B cell (primary cell): ENCODE data around the gene TBC1D22A. TPM values are rescaled to one million over a fixed set of nuclear protein-coding genes. Genes with fewer than 3 reads are reported as not detected.

Experiments used
- ATAC-seq: fragments of 200-7000 bp; cut with Tn5 transposase; one replicate; pipeline ENCODE4 v1.10.0; 2021; ENCODE audit warnings: low read depth, mild to moderate bottlenecking, moderate number of reproducible peaks, moderate library complexity
- CTCF ChIA-PET: fragments of 350-600 bp; sonication (Branson Sonifier 250); formaldehyde crosslinking; loops from one replicate; lab custom pipeline; 2021; ENCODE audit warnings: antibody characterized with exemption, inconsistent platforms; lab: Charles Lee
- POLR2A ChIA-PET: fragments of 350-600 bp; sonication (Branson Sonifier 250); formaldehyde crosslinking; loops from one replicate; lab custom pipeline; 2021; ENCODE audit warnings: antibody characterized with exemption; lab: Charles Lee
- DNase-seq: peaks from one replicate; pipeline ENCODE4 v3.0.0; 2013
- H2AFZ ChIP-seq: 2 replicates; pipeline ENCODE4 v1.6.1; 2012; ENCODE audit warnings: mild to moderate bottlenecking, low read depth, low read length; ENCODE audit not compliant: insufficient read depth, poor library complexity, severe bottlenecking
- H3K27ac ChIP-seq, 2 donors: 1 replicate in 1 of 2; 2 replicates in 1 of 2; pipeline ENCODE4 v1.5.1; 2012 to 2013; ENCODE audit warnings: low read length in 2 of 2, mild to moderate bottlenecking in 2 of 2, moderate library complexity in 1 of 2
- H3K27me3 ChIP-seq, 4 experiments: fragments of 200-600 bp in 1 of 4; sonication (generic) in 1 of 4; replicated peaks in 1 of 4; 1 replicate in 2 of 4; 2 replicates in 2 of 4; pipeline versions ENCODE4 v1.6.1 to v1.7.0; 2013 to 2016; ENCODE audit warnings: low read length in 3 of 4, mild to moderate bottlenecking in 2 of 4, mixed read lengths in 1 of 4, moderate library complexity in 1 of 4; ENCODE audit not compliant: insufficient read depth in 4 of 4, control insufficient read depth in 3 of 4; ENCODE audit errors: control extremely low read depth in 1 of 4
- H3K36me3 ChIP-seq, 2 experiments: replicated peaks in 1 of 2; 1 replicate in 1 of 2; 2 replicates in 1 of 2; pipeline versions ENCODE4 v1.6.1 to v1.7.1; 2013; ENCODE audit warnings: low read length in 1 of 2; ENCODE audit not compliant: insufficient read depth in 2 of 2, control insufficient read depth in 1 of 2; ENCODE audit errors: control extremely low read depth in 1 of 2, extremely low read depth in 1 of 2
- H3K4me1 ChIP-seq, 2 donors: fragments of 200-600 bp in 1 of 2; sonication (generic) in 1 of 2; 1 replicate in 1 of 2; 2 replicates in 1 of 2; pipeline versions ENCODE4 v1.5.1 to v1.6.1; 2013 to 2017; ENCODE audit warnings: low read length in 2 of 2; ENCODE audit not compliant: control insufficient read depth in 2 of 2, insufficient read depth in 2 of 2
- H3K4me2 ChIP-seq: replicated peaks from 2 replicates; pipeline ENCODE3; 2012; ENCODE audit warnings: mild to moderate bottlenecking, low read depth, low read length; ENCODE audit not compliant: poor library complexity, severe bottlenecking
- H3K4me3 ChIP-seq, 5 experiments: fragments of 200-600 bp in 1 of 5; sonication (generic) in 1 of 5; 1 replicate in 3 of 5; 2 replicates in 2 of 5; pipeline versions ENCODE4 v1.5.1 to v1.7.0; 2011 to 2016; ENCODE audit warnings: low read length in 4 of 5, mild to moderate bottlenecking in 4 of 5, low read depth in 2 of 5, control low read depth in 1 of 5, moderate library complexity in 1 of 5; ENCODE audit not compliant: insufficient read depth in 1 of 5; ENCODE audit errors: control extremely low read depth in 1 of 5, extremely low read depth in 1 of 5
- H3K79me2 ChIP-seq: fragments of 200-600 bp; sonication (generic); one replicate; pipeline ENCODE4 v1.6.0; 2016; ENCODE audit warnings: low read length; ENCODE audit not compliant: control insufficient read depth, insufficient read depth
- H3K9ac ChIP-seq: fragments of 200-600 bp; sonication (generic); 2 replicates; pipeline ENCODE4 v1.6.1; 2017; ENCODE audit warnings: mild to moderate bottlenecking, low read length, moderate library complexity
- H3K9me3 ChIP-seq, 3 donors: one replicate each; pipeline versions ENCODE4 v1.6.1 to v1.7.1; 2013; ENCODE audit warnings: low read length in 2 of 3; ENCODE audit not compliant: control insufficient read depth in 2 of 3, insufficient read depth in 1 of 3; ENCODE audit errors: control extremely low read depth in 1 of 3
- H4K20me1 ChIP-seq: 2 replicates; pipeline ENCODE4 v1.6.0; 2012; ENCODE audit warnings: mild to moderate bottlenecking, low read length; ENCODE audit not compliant: insufficient read depth, control insufficient read depth, poor library complexity, severe bottlenecking
- H3K27ac Mint-ChIP-seq: one replicate; pipeline ENCODE4 v1.8.0; 2021; ENCODE audit warnings: mixed read lengths
- H3K27me3 Mint-ChIP-seq: one replicate; pipeline ENCODE4 v1.8.0; 2021; ENCODE audit warnings: mixed read lengths
- H3K4me1 Mint-ChIP-seq: one replicate; pipeline ENCODE4 v1.8.0; 2021; ENCODE audit warnings: mixed read lengths
- H3K4me3 Mint-ChIP-seq: one replicate; pipeline ENCODE4 v1.8.0; 2021; ENCODE audit warnings: mixed read lengths
- H3K9me3 Mint-ChIP-seq: one replicate; pipeline ENCODE4 v1.8.0; 2022; ENCODE audit warnings: mixed read lengths; ENCODE audit not compliant: insufficient read depth
- CTCF ChIP-seq: fragments of 200-600 bp; IDR thresholded peaks from one replicate; pipeline ENCODE4 v1.8.0; 2022; ENCODE audit warnings: antibody characterized with exemption, mild to moderate bottlenecking
- EZH2 ChIP-seq: IDR thresholded peaks from 2 replicates; pipeline ENCODE4 v1.6.1; 2012; ENCODE audit warnings: borderline replicate concordance, low read depth, mild to moderate bottlenecking, moderate library complexity, low read length; ENCODE audit not compliant: insufficient read depth, poor library complexity, severe bottlenecking
- WGBS: methylation state at CpG from one replicate; pipeline ENCODE4 v1.1.5; 2013; ENCODE audit warnings: missing lambda C conversion rate; ENCODE audit not compliant: insufficient coverage; 5-methylcytosine and 5-hydroxymethylcytosine counted together
- intact Hi-C: fragments of 100-400 bp; cut with micrococcal nuclease; formaldehyde crosslinking; loops from one replicate; pipeline ENCODE4 v1.10.0; 2022
- polyA plus RNA-seq: library from polyadenylated mRNA; depleted of rRNA; stranded (reverse); fragments of >200 nt; gene quantifications from 2 replicates; pipeline ENCODE4 v1.2.3, GENCODE V29; 2012
- total RNA-seq, 2 donors: library from RNA; stranded (reverse); fragments of 120-200 nt in 1 of 2; gene quantifications; 1 replicate in 1 of 2; 2 replicates in 1 of 2; pipeline versions ENCODE4 v1.2.3 to v1.2.4, GENCODE V29; 2013 to 2022

Gene TBC1D22A
- total and polyA plus RNA-seq, 2 donors (not counting 1 experiment from before 2014, with no cell fraction given), result 73.8 to 128 TPM

DNA sequence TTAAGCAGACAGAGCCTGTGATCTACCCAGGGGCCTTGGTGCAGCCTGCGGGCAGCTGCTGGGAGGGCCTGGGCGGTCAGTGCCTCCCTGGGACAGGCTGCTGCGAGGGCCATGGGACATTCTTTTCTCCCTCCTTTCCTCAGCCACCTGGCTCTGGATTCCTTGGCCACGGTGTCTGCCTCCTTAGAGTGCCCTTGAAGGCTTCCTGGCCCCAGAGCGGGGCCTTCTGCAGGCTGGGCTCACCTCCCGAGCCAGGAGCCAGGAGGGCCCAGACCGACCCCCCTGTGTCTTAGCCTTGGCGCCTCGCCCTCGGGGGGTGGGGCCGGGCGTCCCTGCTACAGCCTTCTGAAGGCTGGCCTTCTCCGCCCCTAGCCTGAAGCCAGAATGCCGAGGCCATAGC, 231.2 kb downstream of the TBC1D22A start:
- Mint-ChIP-seq H3K27me3 (no peaks in the 10 kb centered on the region), H3K27ac (no peak overlapping the region), H3K4me3 (no peak overlapping the region), H3K9me3 (no peaks in the 10 kb centered on the region), H3K4me1 (peaks cover 2% of the 10 kb centered on the region)
- peaks cover 78% of the 10 kb centered on the region for H3K79me2 ChIP-seq
- DNase-seq (no peak), ATAC-seq (no peak)
- no peak overlapping the region for H3K4me2 ChIP-seq
- H3K9me3 ChIP-seq, result peaks cover 0 to 3% (median 0%) of the 10 kb centered on the region in 3 donors
- no peak overlapping the region for H3K4me3 ChIP-seq
- H3K36me3 ChIP-seq, result peaks cover 0 to 70% of the 10 kb centered on the region in 2 experiments
- WGBS, result 97% methylated on average over 14 of the region's 14 CpGs
- TF ChIP-seq CTCF (no peak), EZH2 (no peak)
- H3K27me3 ChIP-seq, result no peaks in the 10 kb centered on the region
- POLR2A ChIA-PET, result interaction anchor here (1.0 kb wide), 1 partner anchor 626 kb away, joined by 3 read pairs; no protein-coding TSS in a partner anchor
- H3K27ac ChIP-seq, result no peak overlapping the region
- intact Hi-C loops, result no loop called here
- H4K20me1 ChIP-seq, result peaks cover 90% of the 10 kb centered on the region
- no peak overlapping the region for H2AFZ ChIP-seq
- CTCF ChIA-PET, result no interaction called here
- no peak overlapping the region for H3K9ac ChIP-seq
- H3K4me1 ChIP-seq, result no peaks in the 10 kb centered on the region

DNA sequence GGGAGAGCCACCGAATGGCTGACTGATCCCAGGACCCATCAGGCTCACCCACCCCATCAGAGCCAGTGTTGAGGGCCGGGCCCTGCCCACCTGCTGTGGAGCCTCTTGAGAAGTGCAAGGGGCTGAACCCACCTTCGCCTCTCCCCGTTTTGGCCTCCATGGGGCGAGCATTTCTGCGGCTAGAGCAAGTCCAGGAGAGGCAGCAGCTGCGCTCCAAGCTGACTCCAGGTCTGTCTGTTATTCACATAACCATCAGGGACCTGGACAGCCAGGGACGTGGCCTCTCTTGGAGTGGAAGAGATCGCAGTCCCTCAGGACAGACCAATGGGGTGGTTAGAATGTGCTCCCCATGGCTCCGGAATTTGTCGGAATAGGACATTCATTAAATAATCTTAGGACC, 231.8 kb downstream of the TBC1D22A start:
- H3K4me1 ChIP-seq, result no peaks in the 10 kb centered on the region
- no peak overlapping the region for H3K9ac ChIP-seq
- H3K4me3 ChIP-seq, result no peak overlapping the region
- no peaks in the 10 kb centered on the region for H3K27me3 ChIP-seq
- peaks cover 0 to 3% (median 0%) of the 10 kb centered on the region in 3 donors for H3K9me3 ChIP-seq
- Mint-ChIP-seq H3K9me3 (no peaks in the 10 kb centered on the region), H3K27me3 (no peaks in the 10 kb centered on the region), H3K27ac (no peak overlapping the region), H3K4me1 (peaks cover 6% of the 10 kb centered on the region), H3K4me3 (no peak overlapping the region)
- WGBS, result 93% methylated on average over 6 of the region's 11 CpGs
- no peak overlapping the region for H2AFZ ChIP-seq
- peaks cover 84% of the 10 kb centered on the region for H3K79me2 ChIP-seq
- intact Hi-C loops, result no loop called here
- DNase-seq (no peak), ATAC-seq (no peak)
- H3K4me2 ChIP-seq, result no peak overlapping the region
- no peak for TF ChIP-seq EZH2
- no peak for TF ChIP-seq CTCF
- H4K20me1 ChIP-seq, result peaks cover 90% of the 10 kb centered on the region
- no peak overlapping the region for H3K27ac ChIP-seq
- peaks cover 0 to 72% of the 10 kb centered on the region in 2 experiments for H3K36me3 ChIP-seq
- POLR2A ChIA-PET, result no interaction called here
- CTCF ChIA-PET, result no interaction called here
